Loucy (cell line): ENCODE data around the gene ULBP2.
"Not testable (repeated sequence)": the region's sequence is repeated elsewhere in the genome, so short reads cannot be mapped to it uniquely, and the experiment has no call there.

Experiments used
- H2AFZ ChIP-seq: fragments of 200-600 bp; sonication (generic); 2 replicates; pipeline ENCODE4 v1.6.0; 2016; ENCODE audit warnings: antibody characterized with exemption, mild to moderate bottlenecking, low read length, moderate library complexity
- H3F3A ChIP-seq: fragments of 200-600 bp; 2 replicates; pipeline ENCODE4 v1.6.0; 2016; ENCODE audit warnings: antibody characterized with exemption, low read depth, mild to moderate bottlenecking
- H3K27me3 ChIP-seq: fragments of 200-600 bp; sonication (generic); 2 replicates; pipeline ENCODE4 v1.6.1; 2014; ENCODE audit warnings: low read length, mild to moderate bottlenecking; ENCODE audit not compliant: insufficient read depth, poor library complexity, severe bottlenecking
- H3K36me3 ChIP-seq: fragments of 200-600 bp; sonication (generic); 2 replicates; pipeline ENCODE4 v1.6.1; 2016; ENCODE audit warnings: low read length; ENCODE audit not compliant: insufficient read depth
- H3K4me1 ChIP-seq: fragments of 200-600 bp; sonication (generic); 2 replicates; pipeline ENCODE4 v1.5.1; 2014; ENCODE audit warnings: low read length, mild to moderate bottlenecking; ENCODE audit not compliant: insufficient read depth, poor library complexity, severe bottlenecking
- H3K4me2 ChIP-seq: fragments of 200-600 bp; sonication (generic); 2 replicates; pipeline ENCODE4 v1.6.0; 2014; ENCODE audit warnings: antibody characterized with exemption, low read length, low read depth, mild to moderate bottlenecking; ENCODE audit not compliant: poor library complexity, severe bottlenecking
- H3K4me3 ChIP-seq: fragments of 200-600 bp; sonication (generic); 2 replicates; pipeline ENCODE4 v1.5.1; 2014; ENCODE audit warnings: low read length, mild to moderate bottlenecking, mixed read lengths; ENCODE audit not compliant: poor library complexity, severe bottlenecking
- H3K79me2 ChIP-seq: fragments of 200-600 bp; sonication (generic); 2 replicates; pipeline ENCODE4 v1.6.1; 2014; ENCODE audit warnings: low read length; ENCODE audit not compliant: insufficient read depth
- H3K9ac ChIP-seq: fragments of 200-600 bp; sonication (generic); 2 replicates; pipeline ENCODE4 v1.6.0; 2014; ENCODE audit warnings: mild to moderate bottlenecking, low read depth, low read length, moderate library complexity; ENCODE audit not compliant: poor library complexity, severe bottlenecking
- H3K9me2 ChIP-seq: fragments of 200-600 bp; sonication (generic); replicated peaks from 2 replicates; pipeline ENCODE4 v1.6.1; 2016; ENCODE audit warnings: low read depth, low read length, mixed read lengths
- H3K9me3 ChIP-seq: fragments of 200-600 bp; sonication (generic); 2 replicates; pipeline ENCODE4 v1.6.1; 2014; ENCODE audit warnings: mild to moderate bottlenecking, antibody characterized with exemption, low read length, low read depth; ENCODE audit not compliant: insufficient read depth
- H4K20me1 ChIP-seq: fragments of 200-600 bp; sonication (generic); 2 replicates; pipeline ENCODE4 v1.6.0; 2014; ENCODE audit warnings: antibody characterized with exemption, low read length, mild to moderate bottlenecking; ENCODE audit not compliant: insufficient read depth, poor library complexity, severe bottlenecking
- EZH2phosphoT487 ChIP-seq: fragments of 200-600 bp; IDR thresholded peaks from 2 replicates; pipeline ENCODE4 v1.6.1; 2018; ENCODE audit warnings: antibody characterized with exemption, mild to moderate bottlenecking, moderate library complexity, borderline replicate concordance
- TF ChIP-seq, protein P1 (sequence below): fragments of 200-600 bp; sonication (generic); conservative IDR thresholded peaks from 2 replicates; pipeline ENCODE4 v1.5.1; 2014; ENCODE audit warnings: mild to moderate bottlenecking, antibody characterized with exemption, low read length

Gene ULBP2

DNA sequence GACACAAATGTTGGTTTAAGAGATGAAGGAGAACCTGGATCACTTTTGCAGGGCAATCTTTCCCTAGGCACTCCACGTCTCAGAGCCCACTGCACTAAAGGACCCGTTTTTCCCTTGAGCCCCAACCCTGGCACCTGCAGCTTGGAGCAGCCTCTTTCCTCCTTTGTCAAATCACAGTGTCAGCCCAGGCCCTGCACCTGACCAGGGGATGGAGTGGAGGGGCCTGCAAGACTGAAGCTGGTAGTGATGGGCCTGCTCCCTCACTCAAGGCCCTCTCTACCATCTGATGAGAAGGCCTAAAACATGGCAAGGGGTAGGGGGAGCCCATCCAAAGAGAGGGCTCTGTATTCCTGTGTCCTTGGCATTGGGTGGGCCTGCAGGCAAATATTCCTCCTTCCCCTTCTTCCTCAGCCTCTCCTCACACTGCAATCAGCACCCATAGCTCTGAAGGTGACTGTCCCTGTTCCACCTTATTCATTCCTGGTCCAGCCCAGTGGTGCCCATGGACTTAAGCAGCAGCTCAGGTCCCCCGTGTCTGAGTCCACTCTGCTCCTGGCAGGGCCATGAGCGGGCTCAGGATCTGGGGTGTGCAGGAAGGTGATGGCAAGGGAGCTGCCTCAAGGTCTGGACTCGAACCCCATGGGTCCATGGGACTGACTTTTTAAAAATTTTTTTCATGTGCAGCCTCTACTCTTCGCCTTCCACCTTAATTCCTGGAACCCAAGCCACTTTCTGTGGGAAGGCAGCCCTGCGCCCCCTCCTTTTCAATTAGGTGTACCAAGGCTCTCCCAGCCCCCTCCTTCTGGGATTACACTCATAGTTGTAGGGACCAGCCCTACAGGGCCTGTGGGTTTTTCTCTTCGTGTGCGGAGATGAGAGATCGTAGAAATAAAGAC is 25.6 kb upstream of the ULBP2 start:
- no peak overlapping the region for H3K4me3 ChIP-seq
- H3K36me3 ChIP-seq = no peaks in the 10 kb centered on the region
- no peaks in the 10 kb centered on the region for H3F3A ChIP-seq
- no peak overlapping the region for H2AFZ ChIP-seq
- H4K20me1 ChIP-seq = no peaks in the 10 kb centered on the region
- no peaks in the 10 kb centered on the region for H3K27me3 ChIP-seq
- H3K79me2 ChIP-seq = no peaks in the 10 kb centered on the region
- no peaks in the 10 kb centered on the region for H3K4me1 ChIP-seq
- no peak for TF ChIP-seq EZH2phosphoT487
- TF ChIP-seq, protein P1, sequence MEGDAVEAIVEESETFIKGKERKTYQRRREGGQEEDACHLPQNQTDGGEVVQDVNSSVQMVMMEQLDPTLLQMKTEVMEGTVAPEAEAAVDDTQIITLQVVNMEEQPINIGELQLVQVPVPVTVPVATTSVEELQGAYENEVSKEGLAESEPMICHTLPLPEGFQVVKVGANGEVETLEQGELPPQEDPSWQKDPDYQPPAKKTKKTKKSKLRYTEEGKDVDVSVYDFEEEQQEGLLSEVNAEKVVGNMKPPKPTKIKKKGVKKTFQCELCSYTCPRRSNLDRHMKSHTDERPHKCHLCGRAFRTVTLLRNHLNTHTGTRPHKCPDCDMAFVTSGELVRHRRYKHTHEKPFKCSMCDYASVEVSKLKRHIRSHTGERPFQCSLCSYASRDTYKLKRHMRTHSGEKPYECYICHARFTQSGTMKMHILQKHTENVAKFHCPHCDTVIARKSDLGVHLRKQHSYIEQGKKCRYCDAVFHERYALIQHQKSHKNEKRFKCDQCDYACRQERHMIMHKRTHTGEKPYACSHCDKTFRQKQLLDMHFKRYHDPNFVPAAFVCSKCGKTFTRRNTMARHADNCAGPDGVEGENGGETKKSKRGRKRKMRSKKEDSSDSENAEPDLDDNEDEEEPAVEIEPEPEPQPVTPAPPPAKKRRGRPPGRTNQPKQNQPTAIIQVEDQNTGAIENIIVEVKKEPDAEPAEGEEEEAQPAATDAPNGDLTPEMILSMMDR = no peak
- no peaks in the 10 kb centered on the region for H3K9me2 ChIP-seq
- H3K9me3 ChIP-seq = no peaks in the 10 kb centered on the region
- no peak overlapping the region for H3K4me2 ChIP-seq
- H3K9ac ChIP-seq = no peak overlapping the region

DNA sequence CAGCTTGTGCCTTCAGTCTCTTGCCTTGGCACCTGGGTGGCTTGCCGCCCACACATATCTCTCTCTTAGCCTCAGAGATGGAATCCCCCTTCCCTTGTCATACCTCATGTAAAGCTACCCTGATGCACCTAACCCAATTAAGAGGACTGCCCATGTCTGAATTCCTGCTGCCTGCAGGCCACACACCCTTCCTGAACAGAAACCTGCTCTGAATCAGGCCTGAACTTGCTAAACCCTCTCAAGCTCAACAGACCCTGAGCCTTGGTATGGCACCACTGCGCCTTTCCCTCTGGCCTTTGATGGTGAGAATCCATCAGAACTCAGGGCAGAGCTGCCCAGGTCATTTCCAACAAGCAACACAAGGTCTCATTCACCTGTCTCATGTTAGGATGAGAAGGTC is 24.1 kb upstream of the ULBP2 start:
- TF ChIP-seq EZH2phosphoT487 = no peak
- TF ChIP-seq, protein P1 = no peak

GRCh38 chr6:149918151-149918905 is 23.5 kb upstream of the ULBP2 start:
- TF ChIP-seq, protein P1 = no peak
- TF ChIP-seq EZH2phosphoT487 = no peak
- Histone ChIP-seq H3K9me3 (no peaks in the 10 kb centered on the region), H4K20me1 (no peaks in the 10 kb centered on the region), H3K9me2 (no peaks in the 10 kb centered on the region), H3K27me3 (no peaks in the 10 kb centered on the region), H3K36me3 (no peaks in the 10 kb centered on the region), H2AFZ (no peak overlapping the region), H3K4me2 (no peak overlapping the region), H3K4me3 (no peak overlapping the region), H3F3A (no peaks in the 10 kb centered on the region), H3K79me2 (no peaks in the 10 kb centered on the region), H3K9ac (no peak overlapping the region), H3K4me1 (peaks cover 3% of the 10 kb centered on the region)

More for the DNA sequence above, 24.1 kb upstream of the ULBP2 start:
- Histone ChIP-seq H3K36me3 (no peaks in the 10 kb centered on the region), H3F3A (no peaks in the 10 kb centered on the region), H3K9ac (no peak overlapping the region), H3K9me2 (no peaks in the 10 kb centered on the region), H3K4me2 (no peak overlapping the region), H3K4me1 (peaks cover 2% of the 10 kb centered on the region), H3K79me2 (no peaks in the 10 kb centered on the region), H2AFZ (no peak overlapping the region), H3K27me3 (no peaks in the 10 kb centered on the region), H3K9me3 (no peaks in the 10 kb centered on the region), H3K4me3 (no peak overlapping the region), H4K20me1 (no peaks in the 10 kb centered on the region)

GRCh38 chr6:149919126-149919833 is 22.5 kb upstream of the ULBP2 start:
- H3K4me3 ChIP-seq, H3K9me3 ChIP-seq, H3K9ac ChIP-seq, H3K4me2 ChIP-seq, H3K27me3 ChIP-seq, H2AFZ ChIP-seq, H3K4me1 ChIP-seq, H3K9me2 ChIP-seq, H3K79me2 ChIP-seq, H4K20me1 ChIP-seq, H3F3A ChIP-seq, H3K36me3 ChIP-seq: not testable (repeated sequence)
